B cell (primary cell): Measurements from ENCODE around the gene UMODL1. TPM values are rescaled to one million over a fixed set of nuclear protein-coding genes. Genes with fewer than 3 reads are reported as not detected.

ENCODE experiments used
- ATAC-seq: fragments of 200-7000 bp; cut with Tn5 transposase; one replicate; pipeline ENCODE4 v1.10.0; 2021; ENCODE audit warnings: low read depth, mild to moderate bottlenecking, moderate number of reproducible peaks, moderate library complexity
- CTCF ChIA-PET: fragments of 350-600 bp; sonication (Branson Sonifier 250); formaldehyde crosslinking; loops from one replicate; lab custom pipeline; 2021; ENCODE audit warnings: antibody characterized with exemption, inconsistent platforms; lab: Charles Lee
- POLR2A ChIA-PET: fragments of 350-600 bp; sonication (Branson Sonifier 250); formaldehyde crosslinking; loops from one replicate; lab custom pipeline; 2021; ENCODE audit warnings: antibody characterized with exemption; lab: Charles Lee
- DNase-seq: peaks from one replicate; pipeline ENCODE4 v3.0.0; 2013
- H2AFZ ChIP-seq: 2 replicates; pipeline ENCODE4 v1.6.1; 2012; ENCODE audit warnings: mild to moderate bottlenecking, low read depth, low read length; ENCODE audit not compliant: insufficient read depth, poor library complexity, severe bottlenecking
- H3K27ac ChIP-seq, 2 donors: 1 replicate in 1 of 2; 2 replicates in 1 of 2; pipeline ENCODE4 v1.5.1; 2012 to 2013; ENCODE audit warnings: low read length in 2 of 2, mild to moderate bottlenecking in 2 of 2, moderate library complexity in 1 of 2
- H3K27me3 ChIP-seq, 4 experiments: fragments of 200-600 bp in 1 of 4; sonication (generic) in 1 of 4; replicated peaks in 1 of 4; 1 replicate in 2 of 4; 2 replicates in 2 of 4; pipeline versions ENCODE4 v1.6.1 to v1.7.0; 2013 to 2016; ENCODE audit warnings: low read length in 3 of 4, mild to moderate bottlenecking in 2 of 4, mixed read lengths in 1 of 4, moderate library complexity in 1 of 4; ENCODE audit not compliant: insufficient read depth in 4 of 4, control insufficient read depth in 3 of 4; ENCODE audit errors: control extremely low read depth in 1 of 4
- H3K36me3 ChIP-seq, 2 experiments: replicated peaks in 1 of 2; 1 replicate in 1 of 2; 2 replicates in 1 of 2; pipeline versions ENCODE4 v1.6.1 to v1.7.1; 2013; ENCODE audit warnings: low read length in 1 of 2; ENCODE audit not compliant: insufficient read depth in 2 of 2, control insufficient read depth in 1 of 2; ENCODE audit errors: control extremely low read depth in 1 of 2, extremely low read depth in 1 of 2
- H3K4me1 ChIP-seq, 2 donors: fragments of 200-600 bp in 1 of 2; sonication (generic) in 1 of 2; 1 replicate in 1 of 2; 2 replicates in 1 of 2; pipeline versions ENCODE4 v1.5.1 to v1.6.1; 2013 to 2017; ENCODE audit warnings: low read length in 2 of 2; ENCODE audit not compliant: control insufficient read depth in 2 of 2, insufficient read depth in 2 of 2
- H3K4me2 ChIP-seq: replicated peaks from 2 replicates; pipeline ENCODE3; 2012; ENCODE audit warnings: mild to moderate bottlenecking, low read depth, low read length; ENCODE audit not compliant: poor library complexity, severe bottlenecking
- H3K4me3 ChIP-seq, 5 experiments: fragments of 200-600 bp in 1 of 5; sonication (generic) in 1 of 5; 1 replicate in 3 of 5; 2 replicates in 2 of 5; pipeline versions ENCODE4 v1.5.1 to v1.7.0; 2011 to 2016; ENCODE audit warnings: low read length in 4 of 5, mild to moderate bottlenecking in 4 of 5, low read depth in 2 of 5, control low read depth in 1 of 5, moderate library complexity in 1 of 5; ENCODE audit not compliant: insufficient read depth in 1 of 5; ENCODE audit errors: control extremely low read depth in 1 of 5, extremely low read depth in 1 of 5
- H3K79me2 ChIP-seq: fragments of 200-600 bp; sonication (generic); one replicate; pipeline ENCODE4 v1.6.0; 2016; ENCODE audit warnings: low read length; ENCODE audit not compliant: control insufficient read depth, insufficient read depth
- H3K9ac ChIP-seq: fragments of 200-600 bp; sonication (generic); 2 replicates; pipeline ENCODE4 v1.6.1; 2017; ENCODE audit warnings: mild to moderate bottlenecking, low read length, moderate library complexity
- H3K9me3 ChIP-seq, 3 donors: one replicate each; pipeline versions ENCODE4 v1.6.1 to v1.7.1; 2013; ENCODE audit warnings: low read length in 2 of 3; ENCODE audit not compliant: control insufficient read depth in 2 of 3, insufficient read depth in 1 of 3; ENCODE audit errors: control extremely low read depth in 1 of 3
- H4K20me1 ChIP-seq: 2 replicates; pipeline ENCODE4 v1.6.0; 2012; ENCODE audit warnings: mild to moderate bottlenecking, low read length; ENCODE audit not compliant: insufficient read depth, control insufficient read depth, poor library complexity, severe bottlenecking
- H3K27ac Mint-ChIP-seq: one replicate; pipeline ENCODE4 v1.8.0; 2021; ENCODE audit warnings: mixed read lengths
- H3K27me3 Mint-ChIP-seq: one replicate; pipeline ENCODE4 v1.8.0; 2021; ENCODE audit warnings: mixed read lengths
- H3K4me1 Mint-ChIP-seq: one replicate; pipeline ENCODE4 v1.8.0; 2021; ENCODE audit warnings: mixed read lengths
- H3K4me3 Mint-ChIP-seq: one replicate; pipeline ENCODE4 v1.8.0; 2021; ENCODE audit warnings: mixed read lengths
- H3K9me3 Mint-ChIP-seq: one replicate; pipeline ENCODE4 v1.8.0; 2022; ENCODE audit warnings: mixed read lengths; ENCODE audit not compliant: insufficient read depth
- EZH2 ChIP-seq: IDR thresholded peaks from 2 replicates; pipeline ENCODE4 v1.6.1; 2012; ENCODE audit warnings: borderline replicate concordance, low read depth, mild to moderate bottlenecking, moderate library complexity, low read length; ENCODE audit not compliant: insufficient read depth, poor library complexity, severe bottlenecking
- WGBS: methylation state at CpG from one replicate; pipeline ENCODE4 v1.1.5; 2013; ENCODE audit warnings: missing lambda C conversion rate; ENCODE audit not compliant: insufficient coverage; 5-methylcytosine and 5-hydroxymethylcytosine counted together
- intact Hi-C: fragments of 100-400 bp; cut with micrococcal nuclease; formaldehyde crosslinking; loops from one replicate; pipeline ENCODE4 v1.10.0; 2022
- polyA plus RNA-seq: library from polyadenylated mRNA; depleted of rRNA; stranded (reverse); fragments of >200 nt; gene quantifications from 2 replicates; pipeline ENCODE4 v1.2.3, GENCODE V29; 2012
- total RNA-seq, 2 donors: library from RNA; stranded (reverse); fragments of 120-200 nt in 1 of 2; gene quantifications; 1 replicate in 1 of 2; 2 replicates in 1 of 2; pipeline versions ENCODE4 v1.2.3 to v1.2.4, GENCODE V29; 2013 to 2022
- TF ChIP-seq, protein P1 (sequence below): fragments of 200-600 bp; IDR thresholded peaks from one replicate; pipeline ENCODE4 v1.8.0; 2022; ENCODE audit warnings: antibody characterized with exemption, mild to moderate bottlenecking

UMODL1 gene
- total and polyA plus RNA-seq, 2 donors (not counting 1 experiment from before 2014, with no cell fraction given), result 0.10 to 0.49 TPM

GRCh38 chr21:42145569-42146272 is 74.6 kb downstream of the UMODL1 start:
- Mint-ChIP-seq H3K27me3 (no peaks in the 10 kb centered on the region), H3K4me1 (peaks cover 7% of the 10 kb centered on the region), H3K27ac (no peak overlapping the region), H3K4me3 (no peak overlapping the region), H3K9me3 (no peaks in the 10 kb centered on the region)
- H3K9ac ChIP-seq, result no peak overlapping the region
- TF ChIP-seq, protein P1, sequence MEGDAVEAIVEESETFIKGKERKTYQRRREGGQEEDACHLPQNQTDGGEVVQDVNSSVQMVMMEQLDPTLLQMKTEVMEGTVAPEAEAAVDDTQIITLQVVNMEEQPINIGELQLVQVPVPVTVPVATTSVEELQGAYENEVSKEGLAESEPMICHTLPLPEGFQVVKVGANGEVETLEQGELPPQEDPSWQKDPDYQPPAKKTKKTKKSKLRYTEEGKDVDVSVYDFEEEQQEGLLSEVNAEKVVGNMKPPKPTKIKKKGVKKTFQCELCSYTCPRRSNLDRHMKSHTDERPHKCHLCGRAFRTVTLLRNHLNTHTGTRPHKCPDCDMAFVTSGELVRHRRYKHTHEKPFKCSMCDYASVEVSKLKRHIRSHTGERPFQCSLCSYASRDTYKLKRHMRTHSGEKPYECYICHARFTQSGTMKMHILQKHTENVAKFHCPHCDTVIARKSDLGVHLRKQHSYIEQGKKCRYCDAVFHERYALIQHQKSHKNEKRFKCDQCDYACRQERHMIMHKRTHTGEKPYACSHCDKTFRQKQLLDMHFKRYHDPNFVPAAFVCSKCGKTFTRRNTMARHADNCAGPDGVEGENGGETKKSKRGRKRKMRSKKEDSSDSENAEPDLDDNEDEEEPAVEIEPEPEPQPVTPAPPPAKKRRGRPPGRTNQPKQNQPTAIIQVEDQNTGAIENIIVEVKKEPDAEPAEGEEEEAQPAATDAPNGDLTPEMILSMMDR, result peak; percentile 91
- no peak for TF ChIP-seq EZH2
- H2AFZ ChIP-seq, result no peak overlapping the region
- WGBS, result 25% methylated on average over 10 of the region's 15 CpGs
- no peak overlapping the region for H3K27ac ChIP-seq
- ATAC-seq (peak; percentile 84), DNase-seq (peak; percentile 79)
- H4K20me1 ChIP-seq, result no peaks in the 10 kb centered on the region
- no peaks in the 10 kb centered on the region for H3K79me2 ChIP-seq
- no peaks in the 10 kb centered on the region for H3K36me3 ChIP-seq
- ChIA-PET CTCF (interaction anchor here (0.6 to 2.1 kb wide), 38 partner anchors 9 to 393 kb away, joined by 3 to 89 read pairs (median 5); no protein-coding TSS in a partner anchor), POLR2A (no interaction called here)
- no peaks in the 10 kb centered on the region for H3K27me3 ChIP-seq
- no peak overlapping the region for H3K4me2 ChIP-seq
- no peak overlapping the region for H3K4me3 ChIP-seq
- no peaks in the 10 kb centered on the region for H3K9me3 ChIP-seq
- intact Hi-C loops, result loop anchor here (1.0 kb wide), 3 partner anchors 113 to 392 kb away; no protein-coding TSS in a partner anchor
- peaks cover 1 to 6% of the 10 kb centered on the region in 2 donors for H3K4me1 ChIP-seq

DNA sequence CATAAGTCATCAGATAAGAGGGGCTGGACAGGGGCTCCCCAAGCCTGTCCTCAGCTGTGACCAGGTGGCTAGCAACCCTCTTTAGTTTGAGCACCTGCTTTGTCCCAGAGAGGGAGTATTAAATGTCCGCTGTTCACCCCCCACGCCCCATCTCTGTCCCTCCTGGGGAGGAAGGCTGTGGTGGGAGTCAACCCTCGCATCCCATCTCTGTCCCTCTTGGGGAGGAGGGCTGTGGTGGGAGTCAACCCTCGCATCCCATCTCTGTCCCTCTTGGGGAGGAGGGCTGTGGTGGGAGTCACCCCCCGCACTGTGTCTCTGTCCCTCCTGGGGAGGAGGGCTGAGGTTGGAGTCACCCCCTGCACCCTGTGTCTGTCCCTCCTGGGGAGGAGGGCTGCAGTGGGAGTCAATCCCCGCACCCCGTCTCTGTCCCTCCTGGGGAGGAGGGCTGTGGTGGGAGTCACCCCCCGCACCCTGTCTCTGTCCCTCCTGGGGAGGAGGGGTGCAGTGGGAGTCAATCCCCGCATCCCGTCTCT is 75.2 kb downstream of the UMODL1 start:
- Histone ChIP-seq H3K27ac (no peak overlapping the region), H3K4me3 (no peak overlapping the region), H3K36me3 (no peaks in the 10 kb centered on the region), H3K9me3 (no peaks in the 10 kb centered on the region), H3K4me1 (peaks cover 0 to 6% of the 10 kb centered on the region in 2 donors), H2AFZ (no peak overlapping the region), H3K4me2 (no peak overlapping the region), H4K20me1 (no peaks in the 10 kb centered on the region), H3K27me3 (peaks cover 0 to 3% (median 0%) of the 10 kb centered on the region in 4 experiments), H3K9ac (no peak overlapping the region), H3K79me2 (no peaks in the 10 kb centered on the region)
- no peak for ATAC-seq
- intact Hi-C loops, result no loop called here
- Mint-ChIP-seq H3K27me3 (no peaks in the 10 kb centered on the region), H3K4me1 (peaks cover 6% of the 10 kb centered on the region), H3K27ac (no peak overlapping the region), H3K9me3 (no peaks in the 10 kb centered on the region), H3K4me3 (no peak overlapping the region)
- CTCF ChIA-PET, result interaction anchor here (0.9 to 2.1 kb wide), 27 partner anchors 8 to 392 kb away, joined by 3 to 89 read pairs (median 7); no protein-coding TSS in a partner anchor
- TF ChIP-seq, protein P1, result no peak
- TF ChIP-seq EZH2, result no peak
- POLR2A ChIA-PET, result no interaction called here
- 86% methylated on average over 7 of the region's 10 CpGs for WGBS
- DNase-seq, result no peak
